ENCODE results near the gene TOR2A.

TOR2A gene

GRCh38 chr9:127693697-127694096 lies 41.4 kb downstream of the TOR2A start:
- FAIRE-seq: no peak

GRCh38 chr9:127693143-127693542 lies 42.0 kb downstream of the TOR2A start:
- no peak for FAIRE-seq

DNA sequence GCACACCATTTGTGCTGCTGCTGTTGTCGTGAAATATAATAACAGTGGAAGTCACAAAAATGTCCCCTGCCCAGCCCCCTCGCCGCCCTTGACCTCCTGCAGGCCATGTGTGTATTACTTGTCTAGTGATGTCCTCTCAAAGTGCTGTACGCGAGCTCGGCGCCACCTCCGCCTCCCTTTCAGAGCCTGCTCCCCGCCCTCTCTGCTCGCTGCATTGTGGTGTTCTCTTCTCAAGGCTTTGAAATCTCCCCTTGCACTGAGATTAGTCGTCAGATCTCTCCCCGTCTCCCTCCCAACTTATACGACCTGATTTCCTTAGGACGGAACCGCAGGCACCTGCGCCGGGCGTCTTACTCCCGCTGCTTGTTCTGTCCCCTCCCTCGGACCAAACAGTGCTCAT lies 43.0 kb downstream of the TOR2A start:
- no peak for FAIRE-seq

DNA sequence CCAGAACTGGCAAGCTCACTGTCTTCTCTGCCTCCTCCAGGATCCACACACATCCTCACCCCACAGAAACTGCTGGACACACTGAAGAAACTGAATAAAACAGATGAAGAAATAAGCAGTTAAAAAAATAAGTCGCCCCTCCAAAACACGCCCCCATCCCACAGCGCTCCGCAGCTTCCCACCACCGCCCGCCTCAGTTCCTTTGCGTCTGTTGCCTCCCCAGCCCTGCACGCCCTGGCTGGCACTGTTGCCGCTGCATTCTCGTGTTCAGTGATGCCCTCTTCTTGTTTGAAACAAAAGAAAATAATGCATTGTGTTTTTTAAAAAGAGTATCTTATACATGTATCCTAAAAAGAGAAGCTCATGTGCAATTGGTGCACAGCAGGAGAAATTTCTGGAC lies 44.4 kb downstream of the TOR2A start:
- FAIRE-seq: no peak

DNA sequence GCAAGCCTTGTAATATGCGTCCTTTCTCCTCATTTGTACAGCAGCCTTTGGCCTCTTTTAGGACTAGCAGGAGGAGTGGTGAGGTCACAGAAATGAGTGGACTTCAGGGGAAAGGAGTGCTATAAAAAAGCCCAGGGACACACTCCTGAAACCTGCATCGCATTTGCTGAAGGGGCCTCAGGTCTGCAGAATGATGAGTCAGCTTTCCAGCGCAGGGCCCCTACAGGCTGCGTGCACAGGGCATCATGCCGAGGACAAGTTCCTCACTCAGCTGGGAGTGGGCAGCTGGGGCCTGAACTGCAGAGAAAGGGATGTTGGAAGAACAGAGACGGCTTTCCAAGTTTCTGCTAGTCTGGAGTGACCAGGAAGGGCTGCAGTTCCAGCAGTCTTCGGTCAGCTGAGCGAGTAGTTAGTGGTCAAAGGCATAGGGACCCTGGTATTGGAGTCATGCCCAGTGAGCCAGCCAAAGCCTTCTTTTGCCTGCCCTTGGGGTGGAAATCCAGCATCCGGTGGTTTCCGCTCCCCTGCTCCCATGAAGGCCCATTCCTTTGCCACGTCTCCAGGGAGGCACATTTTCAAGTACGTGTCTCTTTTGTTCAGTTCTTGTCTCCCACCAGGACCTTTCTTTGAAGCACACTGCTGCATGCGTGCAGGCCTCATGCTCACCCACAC lies 45.6 kb downstream of the TOR2A start:
- FAIRE-seq: no peak

DNA sequence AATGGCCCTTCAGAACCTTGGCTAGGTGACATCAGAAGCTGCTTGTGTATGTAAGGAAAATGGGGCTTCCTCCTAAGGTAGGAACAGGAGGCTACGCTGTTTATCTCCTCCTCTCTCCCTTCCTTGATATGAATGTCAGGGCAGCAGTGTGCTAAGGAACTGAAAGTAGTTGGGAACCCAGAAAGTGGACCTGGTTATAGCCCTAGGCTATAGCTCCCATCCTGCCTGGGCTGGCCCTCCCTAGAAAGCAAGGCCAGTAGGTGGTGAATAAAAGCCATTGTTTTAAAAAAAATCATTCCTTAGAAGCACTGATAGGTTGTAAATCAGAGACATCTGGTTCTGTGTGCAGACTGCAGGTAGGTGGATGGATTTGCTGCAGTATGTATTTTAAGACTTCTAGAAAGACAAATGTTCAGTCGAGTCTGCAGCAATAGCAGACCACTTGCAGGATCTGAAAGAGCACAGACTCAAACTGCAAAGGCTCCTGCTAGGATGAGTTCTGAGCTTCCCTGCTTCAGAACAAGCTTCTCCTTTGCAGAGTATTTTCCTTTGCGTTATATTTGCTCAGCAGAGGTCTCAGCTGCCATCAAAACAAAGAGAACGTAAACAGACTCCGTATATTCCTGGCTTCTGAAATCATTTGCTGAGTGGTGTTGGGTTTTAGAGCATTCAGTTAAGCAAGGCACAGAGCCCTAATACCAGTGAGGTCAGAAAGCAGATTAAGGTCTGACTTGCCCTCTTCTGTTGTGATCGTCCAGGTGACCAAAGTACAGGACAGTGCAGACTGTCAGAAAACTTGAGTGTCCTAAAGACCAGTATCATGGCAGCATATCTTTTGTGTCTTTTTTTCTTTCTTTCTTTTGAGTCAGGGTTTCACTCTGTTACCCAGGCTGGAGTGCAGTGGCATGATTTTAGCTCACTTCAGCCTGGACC lies 48.4 kb downstream of the TOR2A start:
- FAIRE-seq: no peak

- FAIRE-seq: no peak
These were observed 50.5 kb downstream of the TOR2A start for GRCh38 chr9:127684576-127684975.

DNA sequence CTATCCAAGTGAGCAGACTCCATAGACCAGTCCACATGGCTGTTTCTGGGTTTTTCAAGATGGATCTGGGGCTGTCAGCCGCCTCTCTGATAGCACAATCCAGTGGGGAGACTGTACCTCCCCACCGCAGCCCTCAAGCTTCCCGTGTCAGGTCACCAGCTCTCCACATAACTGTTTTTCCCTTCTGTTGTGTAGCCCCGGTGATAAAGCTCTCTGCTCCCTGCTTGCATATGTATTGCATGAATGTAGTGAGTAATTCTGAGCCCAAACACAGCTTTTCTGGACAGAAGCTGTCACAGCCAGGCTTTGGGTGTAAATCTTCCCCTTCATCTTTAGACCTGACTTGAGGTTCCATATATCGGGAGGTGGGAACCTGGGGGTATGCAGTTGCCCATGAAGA lies 51.4 kb downstream of the TOR2A start:
- FAIRE-seq: no peak

- FAIRE-seq: no peak
These were observed 52.5 kb downstream of the TOR2A start for GRCh38 chr9:127682351-127683136.
